GM15510 (cell line): ENCODE measurements around the gene CNOT1.
A peak's percentile ranks its signal among the peaks of the same experiment; 100 is the strongest.

Experiments used
- POLR2A ChIP-seq: IDR thresholded peaks from 3 replicates; pipeline ENCODE4 v1.6.1; 2011; ENCODE audit warnings: borderline replicate concordance; ENCODE audit not compliant: insufficient read length; ENCODE audit errors: extremely low read depth

The CNOT1 gene

DNA sequence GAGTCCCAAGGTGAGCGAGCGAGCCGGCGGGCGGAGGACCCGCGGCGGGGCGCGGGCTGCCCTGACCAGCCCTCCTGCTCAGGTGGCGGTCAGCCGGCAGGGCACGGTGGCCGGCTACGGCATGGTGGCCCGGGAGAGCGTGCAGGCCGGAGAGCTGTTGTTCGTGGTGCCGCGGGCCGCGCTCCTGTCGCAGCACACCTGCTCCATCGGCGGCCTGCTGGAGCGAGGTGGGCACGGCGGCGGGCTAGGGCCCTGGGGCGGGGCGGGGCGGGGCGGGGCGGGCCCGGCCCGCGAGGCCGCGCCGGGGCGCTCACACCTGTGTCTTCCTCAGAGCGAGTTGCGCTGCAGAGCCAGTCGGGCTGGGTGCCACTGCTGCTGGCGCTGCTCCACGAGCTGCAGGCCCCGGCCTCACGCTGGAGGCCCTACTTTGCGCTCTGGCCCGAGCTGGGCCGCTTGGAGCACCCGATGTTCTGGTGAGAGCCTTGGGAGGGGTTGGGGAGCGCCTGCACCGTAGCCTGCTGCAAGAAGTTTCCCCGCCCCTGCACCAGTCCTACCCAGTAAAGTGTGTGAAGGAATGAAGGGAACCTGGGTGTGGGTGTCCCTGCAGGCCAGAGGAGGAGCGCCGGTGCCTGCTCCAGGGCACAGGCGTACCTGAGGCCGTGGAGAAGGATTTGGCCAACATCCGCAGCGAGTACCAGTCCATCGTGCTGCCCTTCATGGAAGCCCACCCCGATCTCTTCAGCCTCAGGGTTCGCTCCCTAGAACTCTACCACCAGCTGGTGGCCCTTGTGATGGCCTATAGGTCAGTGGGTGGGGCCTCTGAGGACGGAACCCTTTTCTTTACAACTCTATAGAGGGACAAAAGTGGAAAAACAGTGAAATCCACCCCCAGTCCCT, 113.5 kb downstream of the CNOT1 start:
- TF ChIP-seq POLR2A: no peak

- TF ChIP-seq POLR2A: peak; percentile 65
These were observed 114.3 kb downstream of the CNOT1 start, which contains the start of gene SETD6 for GRCh38 chr16:58515125-58515870. Gene SETD6, plus strand, starts transcription at chr16:58515517. Its CDS starts 21 bp downstream, at chr16:58515538.

- TF ChIP-seq POLR2A: no peak
These were observed 115.8 kb downstream of the CNOT1 start for GRCh38 chr16:58513874-58514273.

- TF ChIP-seq POLR2A: no peak
These were observed 117.5 kb downstream of the CNOT1 start for GRCh38 chr16:58511933-58512815.

GRCh38 chr16:58510776-58511628, 118.6 kb downstream of the CNOT1 start:
- TF ChIP-seq POLR2A: no peak

GRCh38 chr16:58510097-58510775, 119.4 kb downstream of the CNOT1 start:
- TF ChIP-seq POLR2A: no peak

- TF ChIP-seq POLR2A: no peak
These were observed 120.2 kb downstream of the CNOT1 start for GRCh38 chr16:58509256-58510096.

DNA sequence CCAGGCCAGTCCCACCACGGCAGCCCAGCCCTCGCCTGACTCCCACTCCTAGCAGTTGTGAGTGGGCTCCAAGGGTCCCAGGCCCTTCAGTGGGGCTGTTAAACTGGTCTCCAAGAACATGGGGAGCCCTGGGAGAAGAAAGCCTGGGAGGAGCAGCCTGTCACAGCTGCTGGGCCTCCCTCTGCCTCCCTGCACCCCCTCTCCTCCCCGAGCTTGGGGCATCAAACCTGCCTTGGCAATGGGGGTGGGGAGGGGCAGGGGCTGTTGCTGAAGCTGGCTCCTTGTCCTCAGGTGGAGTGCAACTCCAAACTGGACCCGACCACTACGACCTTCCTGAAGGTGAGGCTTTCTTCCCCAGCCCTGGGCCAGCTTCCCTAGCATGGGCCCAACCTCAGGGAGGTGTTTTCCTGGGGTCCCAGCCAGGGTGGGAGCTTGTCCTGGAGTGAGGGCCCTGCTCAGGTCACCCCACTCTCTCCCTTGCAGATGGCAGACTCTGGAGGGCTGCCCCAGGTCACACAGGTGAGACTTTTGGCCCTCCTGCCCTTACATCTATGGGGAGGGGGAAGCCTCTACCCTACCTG, 120.9 kb downstream of the CNOT1 start:
- no peak for TF ChIP-seq POLR2A

DNA sequence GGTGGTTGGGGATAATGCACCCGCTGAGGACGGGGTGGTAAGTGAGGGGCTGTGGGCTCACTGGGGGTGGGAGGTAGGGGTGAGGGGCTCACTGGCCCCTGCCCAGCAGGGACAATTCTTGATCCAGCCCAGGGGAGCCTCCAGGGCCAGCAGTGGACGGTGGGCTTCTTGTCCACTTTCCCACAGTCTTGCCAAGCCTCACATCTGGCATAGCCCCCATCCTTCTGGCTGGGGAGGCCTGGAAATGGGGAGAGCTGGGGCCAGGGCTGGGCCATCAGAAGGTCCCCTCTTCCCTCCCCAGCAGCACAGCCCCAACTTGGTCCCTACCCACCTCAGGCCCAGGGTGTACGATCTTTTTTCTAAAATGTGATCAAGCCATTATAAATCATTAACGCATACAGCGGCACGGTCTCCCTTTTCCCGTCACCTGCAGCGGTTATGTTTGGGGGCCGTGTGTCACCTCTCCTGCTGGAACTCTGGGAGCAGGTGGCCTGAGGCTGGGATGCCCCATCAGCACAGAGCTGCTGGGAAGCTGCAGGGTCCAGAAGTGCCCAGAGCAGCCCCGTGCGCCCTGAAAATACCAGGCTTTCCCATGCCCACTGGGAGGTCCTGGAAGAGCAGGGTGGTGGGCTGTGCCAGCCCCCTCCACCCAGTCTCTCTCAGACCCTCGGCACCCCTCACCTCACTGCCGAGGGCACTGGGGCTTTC, 121.5 kb downstream of the CNOT1 start:
- TF ChIP-seq POLR2A: no peak

GRCh38 chr16:58507195-58507962, 122.2 kb downstream of the CNOT1 start:
- TF ChIP-seq POLR2A: no peak

GRCh38 chr16:58506241-58507194, 123.1 kb downstream of the CNOT1 start:
- TF ChIP-seq POLR2A: no peak
